Keratinocyte (primary cell): Measurements from ENCODE around the gene ECI1. TPM values are rescaled to one million over a fixed set of nuclear protein-coding genes. Genes with fewer than 3 reads are reported as not detected.

Experiments used
- DNase-seq: peaks from one replicate; pipeline ENCODE4 v3.0.0-alpha.2; 2011; ENCODE audit warnings: low read depth, missing footprints, low spot score
- FAIRE-seq: peaks from 2 replicates; lab custom pipeline; 2011; peaks lifted over from hg19 to GRCh38; lab: Jason Lieb, UNC
- H2AFZ ChIP-seq: 2 replicates; pipeline ENCODE4 v1.6.0; 2012; ENCODE audit warnings: low read length, control low read depth, inconsistent platforms; ENCODE audit not compliant: control insufficient read depth
- H3K27ac ChIP-seq: 2 replicates; pipeline ENCODE4 v1.5.1; 2011; ENCODE audit warnings: low read length; ENCODE audit not compliant: control insufficient read depth, insufficient read depth
- H3K27me3 ChIP-seq: 3 replicates; pipeline ENCODE4 v1.6.0; 2011; ENCODE audit warnings: low read length; ENCODE audit not compliant: control insufficient read depth, insufficient read depth; ENCODE audit errors: extremely low read depth
- H3K36me3 ChIP-seq, 2 experiments: 2 replicates in 1 of 2; 3 replicates in 1 of 2; pipeline ENCODE4 v1.5.1; 2011; ENCODE audit warnings: low read length in 2 of 2, mild to moderate bottlenecking in 1 of 2; ENCODE audit not compliant: control insufficient read depth in 2 of 2, insufficient read depth in 2 of 2; ENCODE audit errors: extremely low read depth in 1 of 2
- H3K4me1 ChIP-seq: 3 replicates; pipeline ENCODE4 v1.5.1; 2011; ENCODE audit warnings: low read length; ENCODE audit not compliant: control insufficient read depth, insufficient read depth; ENCODE audit errors: extremely low read depth
- H3K4me2 ChIP-seq: 3 replicates; pipeline ENCODE4 v1.6.0; 2011; ENCODE audit warnings: low read depth, low read length; ENCODE audit not compliant: control insufficient read depth, insufficient read depth; ENCODE audit errors: extremely low read depth
- H3K4me3 ChIP-seq, 3 experiments: fragments of 200-600 bp in 1 of 3; sonication (generic) in 1 of 3; 2 replicates in 2 of 3; 3 replicates in 1 of 3; pipeline ENCODE4 v1.5.1; 2011 to 2016; ENCODE audit warnings: low read length in 3 of 3, mild to moderate bottlenecking in 3 of 3, control low read depth in 2 of 3, inconsistent platforms in 1 of 3, low read depth in 1 of 3, mixed read lengths in 1 of 3, mixed run types in 1 of 3, moderate library complexity in 1 of 3; ENCODE audit not compliant: control insufficient read depth in 2 of 3, insufficient read depth in 2 of 3; ENCODE audit errors: extremely low read depth in 1 of 3
- H3K79me2 ChIP-seq: 2 replicates; pipeline ENCODE4 v1.6.0; 2012; ENCODE audit warnings: low read length; ENCODE audit not compliant: control insufficient read depth, insufficient read depth
- H3K9ac ChIP-seq: 3 replicates; pipeline ENCODE4 v1.6.0; 2011; ENCODE audit warnings: low read length; ENCODE audit not compliant: control insufficient read depth, insufficient read depth; ENCODE audit errors: extremely low read depth
- H3K9me1 ChIP-seq: 3 replicates; pipeline ENCODE4 v1.6.0; 2011; ENCODE audit warnings: low read length; ENCODE audit not compliant: control insufficient read depth, insufficient read depth; ENCODE audit errors: extremely low read depth
- H3K9me3 ChIP-seq: 2 replicates; pipeline ENCODE4 v1.5.1; 2012; ENCODE audit warnings: low read depth, low read length; ENCODE audit not compliant: control insufficient read depth
- H4K20me1 ChIP-seq: 3 replicates; pipeline ENCODE4 v1.6.0; 2011; ENCODE audit warnings: low read length; ENCODE audit not compliant: control insufficient read depth, insufficient read depth; ENCODE audit errors: extremely low read depth
- CTCF ChIP-seq, 3 experiments: IDR thresholded peaks in 1 of 3; conservative IDR thresholded peaks in 1 of 3; optimal IDR thresholded peaks in 1 of 3; 2 replicates in 2 of 3; 3 replicates in 1 of 3; pipeline versions ENCODE3 to v1.5.1; 2011; ENCODE audit warnings: low read length in 3 of 3, mild to moderate bottlenecking in 3 of 3, moderate library complexity in 2 of 3, control low read depth in 1 of 3, inconsistent platforms in 1 of 3; ENCODE audit not compliant: insufficient read depth in 2 of 3; ENCODE audit errors: extremely low read depth in 1 of 3
- EZH2 ChIP-seq: IDR thresholded peaks from one replicate; pipeline ENCODE4 v1.6.1; 2012; ENCODE audit warnings: inconsistent platforms, mild to moderate bottlenecking, low read length, moderate library complexity
- dilution Hi-C: fragments of 300-500 bp; cut with MboI; formaldehyde crosslinking; loops from one replicate; pipeline ENCODE4 v1.7.0; 2020; ENCODE audit warnings: low sequenced_read_pairs; ENCODE audit not compliant: extremely low pct_ligation_motif_present
- polyA plus RNA-seq, 5 experiments: library from polyadenylated mRNA; depleted of rRNA in 3 of 5; stranded (reverse) in 3 of 5; stranded (forward) in 1 of 5; unstranded in 1 of 5; fragments of >200 nt; gene quantifications; 1 replicate in 1 of 5; 2 replicates in 3 of 5; 3 replicates in 1 of 5; pipeline versions ENCODE4 v1.2.1 to v1.2.3, GENCODE V29; 2011 to 2012; ENCODE audit warnings: missing spikeins in 2 of 5, low read depth in 1 of 5, low replicate concordance in 1 of 5

The ECI1 gene
- polyA plus RNA-seq, 1 donor (not counting 4 experiments of a cell fraction or from before 2014, with no cell fraction given) = 19.7 TPM

DNA sequence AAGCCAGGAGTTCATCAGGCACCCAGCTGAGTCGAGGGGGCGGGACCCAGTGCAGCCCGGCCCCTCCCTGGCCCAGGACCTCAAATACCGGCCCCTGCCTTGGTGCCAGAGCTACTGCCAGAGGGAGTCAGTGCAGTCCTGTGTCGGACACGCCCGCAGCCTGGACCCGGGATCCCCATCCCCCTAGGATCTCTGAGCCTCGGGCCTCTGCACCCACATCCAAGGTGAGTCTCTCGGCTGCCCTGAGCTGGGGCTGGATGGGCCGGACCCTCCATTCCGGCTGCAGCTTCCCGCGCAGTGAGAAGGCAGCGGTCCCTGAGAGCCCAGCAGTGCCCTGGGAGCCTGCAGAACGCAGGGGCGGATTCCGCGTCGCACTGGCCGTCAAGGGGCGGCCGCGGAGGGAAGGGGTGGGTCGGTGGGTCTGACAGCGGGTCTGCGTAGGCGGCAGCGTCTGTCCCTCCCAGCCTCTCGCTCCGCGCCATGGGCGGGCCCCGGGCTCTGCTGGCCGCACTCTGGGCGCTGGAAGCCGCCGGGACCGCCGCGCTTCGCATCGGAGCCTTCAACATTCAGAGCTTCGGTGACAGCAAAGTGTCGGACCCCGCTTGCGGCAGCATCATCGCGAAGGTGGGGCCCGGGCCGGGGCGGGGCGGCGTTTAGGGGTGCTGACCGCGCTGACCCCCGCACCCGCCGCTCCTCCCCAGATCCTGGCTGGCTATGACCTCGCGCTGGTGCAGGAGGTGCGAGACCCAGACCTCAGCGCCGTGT is 14.9 kb downstream of the ECI1 start, which contains the start of gene DNASE1L2:
Gene DNASE1L2 (plus strand): TSS at position 108 of the 765 bp plus-strand sequence. CDS start 373 bp downstream, at position 481.
- H3K27ac ChIP-seq = no peak within 1 kb of the TSS
- TF ChIP-seq EZH2 (peak; percentile 98), CTCF (optimal IDR thresholded peaks at IDR 0.05 in 1 of 3, IDR thresholded peaks at IDR 0.05 in 1 of 3, conservative IDR thresholded peaks at IDR 0.05 in 1 of 3; ENCODE audit: extremely low read depth in 1 of 3, insufficient read depth in 2 of 3, low read length in 3 of 3) (peak in 1 of 3 experiments; percentile 10)
- no peaks in the 10 kb centered on the region for H3K79me2 ChIP-seq
- no peaks in the 10 kb centered on the region for H3K9me1 ChIP-seq
- no peak within 1 kb of the TSS for H2AFZ ChIP-seq
- H3K4me2 ChIP-seq = peak within 1 kb of the TSS; percentile 16
- peak within 1 kb of the TSS in 1 of 3 experiments; percentile 34 for H3K4me3 ChIP-seq
- DNase-seq (no peak), FAIRE-seq (no peak)
- dilution Hi-C loops = no loop called here
- no peak within 1 kb of the TSS for H3K9ac ChIP-seq
- H3K4me1 ChIP-seq = peaks cover under 1% of the 10 kb centered on the region
- H4K20me1 ChIP-seq = peaks cover 10% of the 10 kb centered on the region
- H3K9me3 ChIP-seq = no peaks in the 10 kb centered on the region
- peaks cover 21 to 32% of the 10 kb centered on the region in 2 experiments for H3K36me3 ChIP-seq
- peaks cover 32% of the 10 kb centered on the region for H3K27me3 ChIP-seq

GRCh38 chr16:2235695-2236336 is 15.6 kb downstream of the ECI1 start:
- dilution Hi-C loops = no loop called here
- Histone ChIP-seq H3K79me2 (no peaks in the 10 kb centered on the region), H3K36me3 (peaks cover 21 to 35% of the 10 kb centered on the region in 2 experiments), H3K9me3 (no peaks in the 10 kb centered on the region), H3K9me1 (peaks cover 3% of the 10 kb centered on the region), H3K9ac (no peak overlapping the region), H3K27me3 (peaks cover 32% of the 10 kb centered on the region), H3K4me3 (no peak overlapping the region), H2AFZ (no peak overlapping the region), H4K20me1 (peaks cover 10% of the 10 kb centered on the region), H3K4me1 (peaks cover 8% of the 10 kb centered on the region), H3K4me2 (no peak overlapping the region), H3K27ac (no peak overlapping the region)
- no peak for FAIRE-seq
- no peak for DNase-seq
- no peak for TF ChIP-seq CTCF (optimal IDR thresholded peaks at IDR 0.05 in 1 of 3, IDR thresholded peaks at IDR 0.05 in 1 of 3, conservative IDR thresholded peaks at IDR 0.05 in 1 of 3; ENCODE audit: extremely low read depth in 1 of 3, insufficient read depth in 2 of 3, low read length in 3 of 3)
- no peak for TF ChIP-seq EZH2
